Measurements from ENCODE around the gene RAMP1. TPM values are rescaled to one million over a fixed set of nuclear protein-coding genes. Genes with fewer than 3 reads are reported as not detected.

Gene RAMP1
- total RNA-seq, 4 donors from 2014 or later, result 44.1 to 591 (median 424) TPM

DNA sequence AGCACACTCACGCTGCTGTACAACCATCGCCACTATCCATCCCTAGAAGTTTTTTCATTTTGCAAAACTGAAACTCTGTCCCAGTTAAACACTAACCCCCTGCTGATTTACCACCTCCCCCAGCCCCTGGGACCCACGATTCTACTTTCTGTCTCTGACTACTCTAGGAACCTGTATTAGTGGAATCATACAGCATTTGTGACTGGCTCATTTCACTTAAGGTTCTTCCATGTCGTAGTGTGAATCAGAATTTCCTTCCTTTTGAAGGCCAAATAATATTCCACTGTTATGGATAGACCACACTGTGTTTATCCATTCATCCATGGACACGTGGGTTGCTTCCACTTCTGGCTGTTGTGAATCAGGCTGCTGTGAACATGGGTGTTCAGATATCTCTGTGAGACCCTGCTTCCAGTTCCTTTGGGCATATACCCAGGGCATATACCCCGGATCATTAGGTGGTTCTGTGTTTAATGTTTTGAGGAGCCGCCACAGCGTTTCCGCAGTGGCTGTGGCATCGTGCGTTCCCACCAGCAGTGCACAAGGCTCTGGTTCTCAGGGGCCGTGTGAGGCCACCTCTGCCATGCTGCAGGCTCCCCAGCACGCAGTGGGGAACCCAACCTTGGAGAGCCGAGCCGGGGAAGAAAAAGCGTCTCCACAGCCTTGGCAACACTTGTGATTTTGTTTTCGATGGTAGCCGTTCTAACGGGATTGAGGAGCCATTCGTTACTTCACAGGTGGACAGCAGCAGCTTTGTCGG is 10.1 kb downstream of the RAMP1 start:
- H3K9me3 ChIP-seq, result no peaks in the 10 kb centered on the region
- no peaks in the 10 kb centered on the region for H3K27me3 ChIP-seq
- no peak for TF ChIP-seq POLR2A (IDR thresholded peaks at IDR 0.05)
- TF ChIP-seq, protein P1, sequence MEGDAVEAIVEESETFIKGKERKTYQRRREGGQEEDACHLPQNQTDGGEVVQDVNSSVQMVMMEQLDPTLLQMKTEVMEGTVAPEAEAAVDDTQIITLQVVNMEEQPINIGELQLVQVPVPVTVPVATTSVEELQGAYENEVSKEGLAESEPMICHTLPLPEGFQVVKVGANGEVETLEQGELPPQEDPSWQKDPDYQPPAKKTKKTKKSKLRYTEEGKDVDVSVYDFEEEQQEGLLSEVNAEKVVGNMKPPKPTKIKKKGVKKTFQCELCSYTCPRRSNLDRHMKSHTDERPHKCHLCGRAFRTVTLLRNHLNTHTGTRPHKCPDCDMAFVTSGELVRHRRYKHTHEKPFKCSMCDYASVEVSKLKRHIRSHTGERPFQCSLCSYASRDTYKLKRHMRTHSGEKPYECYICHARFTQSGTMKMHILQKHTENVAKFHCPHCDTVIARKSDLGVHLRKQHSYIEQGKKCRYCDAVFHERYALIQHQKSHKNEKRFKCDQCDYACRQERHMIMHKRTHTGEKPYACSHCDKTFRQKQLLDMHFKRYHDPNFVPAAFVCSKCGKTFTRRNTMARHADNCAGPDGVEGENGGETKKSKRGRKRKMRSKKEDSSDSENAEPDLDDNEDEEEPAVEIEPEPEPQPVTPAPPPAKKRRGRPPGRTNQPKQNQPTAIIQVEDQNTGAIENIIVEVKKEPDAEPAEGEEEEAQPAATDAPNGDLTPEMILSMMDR (IDR thresholded peaks at IDR 0.05), result no peak
- peaks cover 35% of the 10 kb centered on the region in 2 donors for H3K4me1 ChIP-seq
- H3K27ac ChIP-seq, result peak overlapping the region; percentile 98 to 100
- intact Hi-C loops (cut with DNase I; ENCODE audit: low total_unique reads), result no loop called here
- H3K4me3 ChIP-seq, result no peak overlapping the region
- H3K36me3 ChIP-seq, result no peaks in the 10 kb centered on the region
- DNase-seq, result no peak

DNA sequence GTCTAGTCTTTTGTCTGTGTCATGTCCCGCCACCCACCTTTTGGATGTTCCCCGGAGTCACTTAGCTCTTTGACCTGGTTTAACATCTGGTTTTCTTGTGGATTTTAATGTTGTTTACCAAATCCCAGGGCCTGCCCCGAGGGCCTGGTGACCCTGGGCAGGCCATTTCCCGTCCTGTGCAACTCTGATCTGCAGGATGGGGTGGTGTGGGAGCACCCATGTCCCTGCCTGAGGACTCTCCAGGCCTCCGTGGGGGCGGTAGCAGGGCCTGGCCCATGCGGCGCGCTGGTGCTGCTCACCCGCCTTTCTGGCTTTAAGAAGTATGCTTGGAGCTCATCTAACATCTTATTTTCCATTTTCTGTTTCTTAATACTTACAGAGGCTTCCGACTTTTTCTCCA is 10.7 kb downstream of the RAMP1 start:
- no peak for TF ChIP-seq POLR2A (IDR thresholded peaks at IDR 0.05)
- TF ChIP-seq, protein P1 (IDR thresholded peaks at IDR 0.05), result no peak
- H3K27ac ChIP-seq, result peak overlapping the region; percentile 98 to 100
- peak in 1 of 2 donors; percentile 34 for DNase-seq
- H3K27me3 ChIP-seq, result no peaks in the 10 kb centered on the region
- H3K9me3 ChIP-seq, result no peaks in the 10 kb centered on the region
- intact Hi-C loops (cut with DNase I; ENCODE audit: low total_unique reads), result no loop called here
- H3K4me3 ChIP-seq, result peak overlapping the region in 1 of 2 donors; percentile 2
- H3K36me3 ChIP-seq, result no peaks in the 10 kb centered on the region
- peaks cover 34 to 41% of the 10 kb centered on the region in 2 donors for H3K4me1 ChIP-seq

DNA sequence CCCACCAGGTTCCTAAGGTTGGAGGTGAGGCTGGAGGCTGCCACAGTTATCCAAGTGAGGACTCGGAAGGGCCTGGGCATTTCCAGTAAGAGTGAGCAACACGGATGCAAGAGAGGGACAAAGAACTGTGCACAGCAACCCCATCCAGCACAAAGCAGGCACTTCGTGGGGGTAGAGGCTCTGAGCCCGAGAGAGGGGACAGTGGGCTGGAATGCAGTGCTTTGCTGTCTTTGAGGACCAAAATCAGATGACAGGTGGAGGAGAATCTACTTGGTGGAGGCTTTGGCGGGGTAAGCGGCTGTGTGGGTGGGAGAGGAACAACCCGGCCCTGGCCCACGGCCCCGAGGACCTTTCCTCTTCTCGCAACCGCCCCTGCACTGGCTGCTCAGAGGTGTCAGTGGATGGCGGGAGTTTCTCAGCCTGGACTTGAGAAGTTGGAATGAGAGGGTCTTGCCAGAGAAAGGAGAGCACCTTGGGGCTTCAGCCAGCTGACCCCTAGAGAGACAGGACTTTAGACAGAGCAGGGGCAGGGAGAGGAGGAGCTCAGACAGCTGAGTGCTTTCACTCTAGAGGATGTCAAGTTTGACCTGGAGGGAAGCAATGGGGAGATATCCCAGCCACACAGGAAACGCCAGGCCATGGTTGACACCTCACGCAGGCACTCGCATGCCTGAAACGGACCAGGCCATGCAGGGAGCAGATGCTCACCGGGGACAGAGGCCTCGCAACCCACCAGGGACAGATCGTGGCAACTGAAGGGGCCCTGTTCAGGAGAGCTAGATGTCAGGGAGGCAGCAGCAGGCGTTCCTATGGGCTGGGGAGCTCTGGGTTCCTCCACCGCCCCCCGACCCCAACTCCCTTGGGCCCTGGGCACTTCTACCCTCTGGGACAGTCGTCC is 11.6 kb downstream of the RAMP1 start:
- H3K4me3 ChIP-seq, result peak overlapping the region; percentile 2 to 17
- peak; percentile 55 to 61 for DNase-seq
- H3K27me3 ChIP-seq, result no peaks in the 10 kb centered on the region
- H3K9me3 ChIP-seq, result no peaks in the 10 kb centered on the region
- H3K27ac ChIP-seq, result peak overlapping the region; percentile 98 to 100
- intact Hi-C loops (cut with DNase I; ENCODE audit: low total_unique reads), result no loop called here
- H3K36me3 ChIP-seq, result no peaks in the 10 kb centered on the region
- TF ChIP-seq POLR2A (IDR thresholded peaks at IDR 0.05), result no peak
- TF ChIP-seq, protein P1 (IDR thresholded peaks at IDR 0.05), result no peak
- H3K4me1 ChIP-seq, result peaks cover 35 to 41% of the 10 kb centered on the region in 2 donors

DNA sequence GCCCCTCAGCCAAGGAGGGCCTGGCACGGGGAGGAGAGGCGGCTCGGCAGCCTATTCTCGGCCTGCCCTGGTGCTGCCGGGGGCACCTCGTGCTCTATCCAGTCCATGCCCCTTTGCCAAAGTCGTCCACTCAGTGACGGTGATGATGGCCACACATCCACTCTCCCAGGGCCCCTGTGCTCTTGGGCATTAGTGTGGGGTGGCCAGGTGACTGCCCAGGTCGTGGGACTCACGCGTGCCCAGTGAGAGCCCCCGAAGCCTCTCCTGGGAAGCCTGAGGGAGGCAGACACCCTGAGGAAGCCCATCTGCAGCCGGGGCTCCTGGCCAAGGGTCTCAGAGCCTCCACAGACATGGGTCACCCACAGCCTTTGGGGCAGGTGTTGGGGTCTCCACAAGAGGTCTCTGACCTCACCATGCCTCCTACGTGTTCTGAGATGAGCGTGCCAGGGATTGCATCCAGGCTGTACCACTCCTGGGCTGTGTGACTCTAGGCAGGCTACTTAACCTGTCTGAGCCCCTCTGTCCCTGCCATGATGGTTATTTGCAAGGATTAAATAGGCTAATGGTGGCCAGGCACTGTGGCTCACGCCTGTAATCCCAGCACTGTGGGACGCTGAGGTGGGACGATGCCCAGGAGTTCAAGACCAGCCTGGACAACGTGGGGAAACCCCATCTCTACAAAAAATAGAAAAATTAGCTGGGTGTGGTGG is 12.9 kb downstream of the RAMP1 start:
- H3K27me3 ChIP-seq, result no peaks in the 10 kb centered on the region
- intact Hi-C loops (cut with DNase I; ENCODE audit: low total_unique reads), result no loop called here
- H3K27ac ChIP-seq, result peak overlapping the region; percentile 98 to 100
- no peaks in the 10 kb centered on the region for H3K9me3 ChIP-seq
- H3K4me3 ChIP-seq, result no peak overlapping the region
- H3K36me3 ChIP-seq, result no peaks in the 10 kb centered on the region
- TF ChIP-seq, protein P1 (IDR thresholded peaks at IDR 0.05), result no peak
- TF ChIP-seq POLR2A (IDR thresholded peaks at IDR 0.05), result no peak
- peaks cover 29 to 49% of the 10 kb centered on the region in 2 donors for H3K4me1 ChIP-seq
- peak in 1 of 2 donors; percentile 18 for DNase-seq
